ENCODE measurements around the gene SPIRE2.

DNA sequence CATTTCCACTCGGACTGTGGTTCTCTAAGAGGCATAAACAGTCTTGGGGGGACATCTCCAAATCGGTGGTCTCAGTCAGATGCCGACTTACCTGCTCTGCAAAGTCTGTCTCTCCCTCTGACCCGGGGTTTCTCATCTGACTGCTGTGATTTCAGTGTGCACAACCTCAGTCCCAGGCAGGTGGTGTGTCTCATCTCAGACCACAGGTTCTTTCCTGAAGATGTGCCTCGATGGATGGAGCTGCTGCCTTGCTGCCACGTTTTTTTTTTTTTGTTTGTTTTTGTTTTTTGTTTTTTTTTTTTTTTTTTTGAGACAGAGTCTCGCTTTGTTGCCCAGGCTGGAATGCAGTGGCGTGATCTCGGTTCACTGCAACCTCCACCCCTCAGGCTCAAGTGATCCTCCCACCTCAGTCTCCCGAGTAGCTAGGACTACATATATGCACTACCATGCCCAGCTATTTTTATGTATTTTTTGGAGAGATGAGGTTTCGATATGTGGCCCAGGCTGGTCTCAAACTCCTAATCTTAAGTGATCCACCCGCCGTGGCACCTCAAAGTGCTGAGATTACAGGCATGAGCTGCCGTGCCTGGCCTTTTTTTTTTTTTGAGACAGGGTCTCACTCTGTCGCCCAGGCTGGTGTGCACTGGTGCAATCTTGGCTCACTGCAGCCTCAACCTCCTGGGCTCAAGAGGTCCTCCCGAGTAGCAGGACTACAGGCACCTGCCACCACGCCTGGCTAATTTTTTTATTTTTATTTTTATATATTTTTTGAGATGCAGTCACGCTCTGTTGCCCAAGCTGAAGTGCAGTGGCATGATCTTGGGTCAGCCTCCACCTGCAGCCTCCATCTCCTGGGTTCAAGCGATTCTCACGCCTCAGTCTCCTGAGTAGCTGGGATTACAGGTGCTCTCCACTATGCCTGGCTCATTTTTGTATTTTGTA is 15.4 kb downstream of the SPIRE2 start:
- TF ChIP-seq, protein P1, sequence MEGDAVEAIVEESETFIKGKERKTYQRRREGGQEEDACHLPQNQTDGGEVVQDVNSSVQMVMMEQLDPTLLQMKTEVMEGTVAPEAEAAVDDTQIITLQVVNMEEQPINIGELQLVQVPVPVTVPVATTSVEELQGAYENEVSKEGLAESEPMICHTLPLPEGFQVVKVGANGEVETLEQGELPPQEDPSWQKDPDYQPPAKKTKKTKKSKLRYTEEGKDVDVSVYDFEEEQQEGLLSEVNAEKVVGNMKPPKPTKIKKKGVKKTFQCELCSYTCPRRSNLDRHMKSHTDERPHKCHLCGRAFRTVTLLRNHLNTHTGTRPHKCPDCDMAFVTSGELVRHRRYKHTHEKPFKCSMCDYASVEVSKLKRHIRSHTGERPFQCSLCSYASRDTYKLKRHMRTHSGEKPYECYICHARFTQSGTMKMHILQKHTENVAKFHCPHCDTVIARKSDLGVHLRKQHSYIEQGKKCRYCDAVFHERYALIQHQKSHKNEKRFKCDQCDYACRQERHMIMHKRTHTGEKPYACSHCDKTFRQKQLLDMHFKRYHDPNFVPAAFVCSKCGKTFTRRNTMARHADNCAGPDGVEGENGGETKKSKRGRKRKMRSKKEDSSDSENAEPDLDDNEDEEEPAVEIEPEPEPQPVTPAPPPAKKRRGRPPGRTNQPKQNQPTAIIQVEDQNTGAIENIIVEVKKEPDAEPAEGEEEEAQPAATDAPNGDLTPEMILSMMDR (IDR thresholded peaks at IDR 0.05): no peak
- no peak for TF ChIP-seq POLR2A (IDR thresholded peaks at IDR 0.05)
